Measurements from ENCODE around the gene VMO1.

VMO1 gene

GRCh38 chr17:4815043-4815675 lies 29.0 kb upstream of the VMO1 start:
- H3K27me3 ChIP-seq (replicated peaks; ENCODE audit: control insufficient read depth, insufficient read depth, low read length), result no peaks in the 10 kb centered on the region
- no peak for DNase-seq (ENCODE audit: low read depth)
- H3K4me3 ChIP-seq (ENCODE audit: low read length), result no peak overlapping the region
- peaks cover 4% of the 10 kb centered on the region for H3K36me3 ChIP-seq (ENCODE audit: control insufficient read depth, insufficient read depth, low read length, severe bottlenecking)
- no peak overlapping the region for H3K9ac ChIP-seq (ENCODE audit: low read length)
- no peaks in the 10 kb centered on the region for H3K4me1 ChIP-seq (ENCODE audit: control insufficient read depth, insufficient read depth, low read length)
- no peaks in the 10 kb centered on the region for H3K9me3 ChIP-seq (ENCODE audit: control insufficient read depth, low read length)

- DNase-seq (ENCODE audit: low read depth), result no peak
- H3K36me3 ChIP-seq (ENCODE audit: control insufficient read depth, insufficient read depth, low read length, severe bottlenecking), result peaks cover 16% of the 10 kb centered on the region
- no peak overlapping the region for H3K9ac ChIP-seq (ENCODE audit: low read length)
- H3K4me1 ChIP-seq (ENCODE audit: control insufficient read depth, insufficient read depth, low read length), result peaks cover 10% of the 10 kb centered on the region
- H3K27me3 ChIP-seq (replicated peaks; ENCODE audit: control insufficient read depth, insufficient read depth, low read length), result no peaks in the 10 kb centered on the region
- H3K9me3 ChIP-seq (ENCODE audit: control insufficient read depth, low read length), result no peaks in the 10 kb centered on the region
- no peak overlapping the region for H3K4me3 ChIP-seq (ENCODE audit: low read length)
Observed at GRCh38 chr17:4812690-4813089, 26.5 kb upstream of the VMO1 start.

- Histone ChIP-seq H3K4me1 (ENCODE audit: control insufficient read depth, insufficient read depth, low read length) (peaks cover 11% of the 10 kb centered on the region), H3K27me3 (replicated peaks; ENCODE audit: control insufficient read depth, insufficient read depth, low read length) (no peaks in the 10 kb centered on the region), H3K36me3 (ENCODE audit: control insufficient read depth, insufficient read depth, low read length, severe bottlenecking) (peaks cover 16% of the 10 kb centered on the region), H3K9me3 (ENCODE audit: control insufficient read depth, low read length) (no peaks in the 10 kb centered on the region), H3K9ac (ENCODE audit: low read length) (no peak overlapping the region), H3K4me3 (ENCODE audit: low read length) (no peak overlapping the region)
- DNase-seq (ENCODE audit: low read depth), result no peak
Observed at GRCh38 chr17:4811471-4811870, 25.3 kb upstream of the VMO1 start.

GRCh38 chr17:4810696-4811290 lies 24.6 kb upstream of the VMO1 start:
- H3K9me3 ChIP-seq (ENCODE audit: control insufficient read depth, low read length), result no peaks in the 10 kb centered on the region
- H3K27me3 ChIP-seq (replicated peaks; ENCODE audit: control insufficient read depth, insufficient read depth, low read length), result no peaks in the 10 kb centered on the region
- H3K4me3 ChIP-seq (ENCODE audit: low read length), result no peak overlapping the region
- H3K4me1 ChIP-seq (ENCODE audit: control insufficient read depth, insufficient read depth, low read length), result peaks cover 11% of the 10 kb centered on the region
- no peak for DNase-seq (ENCODE audit: low read depth)
- H3K36me3 ChIP-seq (ENCODE audit: control insufficient read depth, insufficient read depth, low read length, severe bottlenecking), result peaks cover 14% of the 10 kb centered on the region
- no peak overlapping the region for H3K9ac ChIP-seq (ENCODE audit: low read length)

GRCh38 chr17:4808378-4808767 lies 22.2 kb upstream of the VMO1 start:
- no peaks in the 10 kb centered on the region for H3K9me3 ChIP-seq (ENCODE audit: control insufficient read depth, low read length)
- H3K4me3 ChIP-seq (ENCODE audit: low read length), result no peak overlapping the region
- H3K27me3 ChIP-seq (replicated peaks; ENCODE audit: control insufficient read depth, insufficient read depth, low read length), result no peaks in the 10 kb centered on the region
- peaks cover 12% of the 10 kb centered on the region for H3K36me3 ChIP-seq (ENCODE audit: control insufficient read depth, insufficient read depth, low read length, severe bottlenecking)
- H3K4me1 ChIP-seq (ENCODE audit: control insufficient read depth, insufficient read depth, low read length), result peaks cover 11% of the 10 kb centered on the region
- DNase-seq (ENCODE audit: low read depth), result peak; percentile 20
- no peak overlapping the region for H3K9ac ChIP-seq (ENCODE audit: low read length)

GRCh38 chr17:4807605-4808377 lies 21.6 kb upstream of the VMO1 start:
- Histone ChIP-seq H3K9me3 (ENCODE audit: control insufficient read depth, low read length) (no peaks in the 10 kb centered on the region), H3K4me3 (ENCODE audit: low read length) (peak overlapping the region; percentile 81), H3K27me3 (replicated peaks; ENCODE audit: control insufficient read depth, insufficient read depth, low read length) (no peaks in the 10 kb centered on the region), H3K36me3 (ENCODE audit: control insufficient read depth, insufficient read depth, low read length, severe bottlenecking) (peaks cover 12% of the 10 kb centered on the region), H3K4me1 (ENCODE audit: control insufficient read depth, insufficient read depth, low read length) (peaks cover 11% of the 10 kb centered on the region), H3K9ac (ENCODE audit: low read length) (peak overlapping the region; percentile 14)
- no peak for DNase-seq (ENCODE audit: low read depth)

GRCh38 chr17:4806777-4807604 lies 20.8 kb upstream of the VMO1 start, which contains the start of gene PLD2:
Gene PLD2 (plus strand): TSS chr17:4807152. CDS start chr17:4807773, 621 bp downstream.
- Histone ChIP-seq H3K27me3 (replicated peaks; ENCODE audit: control insufficient read depth, insufficient read depth, low read length) (no peaks in the 10 kb centered on the region), H3K4me3 (ENCODE audit: low read length) (peak within 1 kb of the TSS; percentile 81), H3K9ac (ENCODE audit: low read length) (peak within 1 kb of the TSS; percentile 88), H3K36me3 (ENCODE audit: control insufficient read depth, insufficient read depth, low read length, severe bottlenecking) (peaks cover 12% of the 10 kb centered on the region), H3K4me1 (ENCODE audit: control insufficient read depth, insufficient read depth, low read length) (peaks cover 11% of the 10 kb centered on the region), H3K9me3 (ENCODE audit: control insufficient read depth, low read length) (no peaks in the 10 kb centered on the region)
- DNase-seq (ENCODE audit: low read depth), result peak; percentile 94

GRCh38 chr17:4806456-4806776 lies 20.3 kb upstream of the VMO1 start:
- Histone ChIP-seq H3K27me3 (replicated peaks; ENCODE audit: control insufficient read depth, insufficient read depth, low read length) (no peaks in the 10 kb centered on the region), H3K9ac (ENCODE audit: low read length) (peak overlapping the region; percentile 78), H3K4me3 (ENCODE audit: low read length) (peak overlapping the region; percentile 81), H3K36me3 (ENCODE audit: control insufficient read depth, insufficient read depth, low read length, severe bottlenecking) (peaks cover 12% of the 10 kb centered on the region), H3K4me1 (ENCODE audit: control insufficient read depth, insufficient read depth, low read length) (peaks cover 11% of the 10 kb centered on the region), H3K9me3 (ENCODE audit: control insufficient read depth, low read length) (no peaks in the 10 kb centered on the region)
- no peak for DNase-seq (ENCODE audit: low read depth)

GRCh38 chr17:4802228-4802627 lies 16.1 kb upstream of the VMO1 start, which contains the start of gene C17orf114:
Gene C17orf114 (minus strand): TSS chr17:4802328.
- no peak for DNase-seq (ENCODE audit: low read depth)
- Histone ChIP-seq H3K36me3 (ENCODE audit: control insufficient read depth, insufficient read depth, low read length, severe bottlenecking) (peaks cover 17% of the 10 kb centered on the region), H3K9ac (ENCODE audit: low read length) (no peak within 1 kb of the TSS), H3K27me3 (replicated peaks; ENCODE audit: control insufficient read depth, insufficient read depth, low read length) (no peaks in the 10 kb centered on the region), H3K9me3 (ENCODE audit: control insufficient read depth, low read length) (no peaks in the 10 kb centered on the region), H3K4me1 (ENCODE audit: control insufficient read depth, insufficient read depth, low read length) (peaks cover 1% of the 10 kb centered on the region), H3K4me3 (ENCODE audit: low read length) (no peak within 1 kb of the TSS)

- no peak overlapping the region for H3K4me3 ChIP-seq (ENCODE audit: low read length)
Observed at GRCh38 chr17:4800462-4801196, 14.5 kb upstream of the VMO1 start.

More at GRCh38 chr17:4800462-4801196, 14.5 kb upstream of the VMO1 start:
- Histone ChIP-seq H3K4me1 (ENCODE audit: control insufficient read depth, insufficient read depth, low read length) (peaks cover 9% of the 10 kb centered on the region), H3K9ac (ENCODE audit: low read length) (no peak overlapping the region), H3K36me3 (ENCODE audit: control insufficient read depth, insufficient read depth, low read length, severe bottlenecking) (peaks cover 17% of the 10 kb centered on the region), H3K9me3 (ENCODE audit: control insufficient read depth, low read length) (no peaks in the 10 kb centered on the region), H3K27me3 (replicated peaks; ENCODE audit: control insufficient read depth, insufficient read depth, low read length) (no peaks in the 10 kb centered on the region)
- DNase-seq (ENCODE audit: low read depth), result no peak
